Vagina (tissue), 2 donors: ENCODE data around the gene IGDCC3. TPM values are rescaled to one million over a fixed set of nuclear protein-coding genes. Genes with fewer than 3 reads are reported as not detected.

Experiments used
- DNase-seq, 2 donors: peaks; one replicate each; pipeline ENCODE4 v3.0.0-alpha.2; 2017; ENCODE audit errors: extremely low spot score in 2 of 2
- H3K27ac ChIP-seq: fragments of 200-600 bp; sonication (generic); one replicate; pipeline ENCODE4 v1.5.1; 2019
- H3K27me3 ChIP-seq: fragments of 200-600 bp; sonication (generic); one replicate; pipeline ENCODE4 v1.5.1; 2019
- H3K36me3 ChIP-seq, 2 donors: fragments of 200-600 bp; sonication (generic); one replicate each; pipeline ENCODE4 v1.5.1; 2017 to 2019
- H3K4me1 ChIP-seq: fragments of 200-600 bp; sonication (generic); one replicate; pipeline ENCODE4 v1.5.1; 2019
- H3K4me3 ChIP-seq, 2 donors: fragments of 200-600 bp; sonication (generic); 1 replicate in 1 of 2; 2 replicates in 1 of 2; pipeline ENCODE4 v1.5.1; 2016 to 2019
- H3K9me3 ChIP-seq: fragments of 200-600 bp; sonication (generic); one replicate; pipeline ENCODE4 v1.5.1; 2019
- CTCF ChIP-seq, 3 experiments: fragments of 450-650 bp in 2 of 3; fragments of 200-600 bp in 1 of 3; sonication (generic) in 1 of 3; IDR thresholded peaks; one replicate each; pipeline ENCODE4 v1.5.1; 2017 to 2019; ENCODE audit warnings: antibody characterized with exemption in 3 of 3, mild to moderate bottlenecking in 2 of 3, moderate library complexity in 2 of 3
- POLR2A ChIP-seq, 2 donors: fragments of 450-650 bp; IDR thresholded peaks; one replicate each; pipeline ENCODE4 v1.6.1; 2017; ENCODE audit warnings: antibody characterized with exemption in 2 of 2, mild to moderate bottlenecking in 2 of 2, moderate library complexity in 2 of 2
- POLR2AphosphoS5 ChIP-seq, 2 donors: sonication (generic); formaldehyde crosslinking; IDR thresholded peaks; one replicate each; pipeline ENCODE4 v1.9.0; 2017; ENCODE audit warnings: antibody characterized with exemption in 2 of 2, mild to moderate bottlenecking in 2 of 2, low read depth in 1 of 2; ENCODE audit not compliant: insufficient read depth in 1 of 2
- intact Hi-C: fragments of 100-400 bp; cut with DNase I; formaldehyde crosslinking; loops from one replicate; pipeline ENCODE4 v1.15.1; 2023
- total RNA-seq: library from RNA; depleted of rRNA; stranded (reverse); fragments of >200 nt; gene quantifications from one replicate; pipeline ENCODE4 v1.2.3, GENCODE V29; 2016

IGDCC3 gene
- total RNA-seq, 1 donor from 2014 or later = 0.49 TPM

GRCh38 chr15:65332391-65333147 lies 45.2 kb downstream of the IGDCC3 start:
- no peaks in the 10 kb centered on the region for H3K4me1 ChIP-seq
- no peak overlapping the region for H3K27ac ChIP-seq
- no peaks in the 10 kb centered on the region for H3K27me3 ChIP-seq
- no peak for DNase-seq
- intact Hi-C loops = no loop called here
- H3K9me3 ChIP-seq = no peaks in the 10 kb centered on the region
- H3K36me3 ChIP-seq = no peaks in the 10 kb centered on the region
- H3K4me3 ChIP-seq = no peak overlapping the region
- TF ChIP-seq CTCF (IDR thresholded peaks at IDR 0.05) (no peak), POLR2A (IDR thresholded peaks at IDR 0.05) (no peak), POLR2AphosphoS5 (IDR thresholded peaks at IDR 0.05; ENCODE audit: insufficient read depth in 1 of 2, low read depth in 1 of 2) (no peak)

DNA sequence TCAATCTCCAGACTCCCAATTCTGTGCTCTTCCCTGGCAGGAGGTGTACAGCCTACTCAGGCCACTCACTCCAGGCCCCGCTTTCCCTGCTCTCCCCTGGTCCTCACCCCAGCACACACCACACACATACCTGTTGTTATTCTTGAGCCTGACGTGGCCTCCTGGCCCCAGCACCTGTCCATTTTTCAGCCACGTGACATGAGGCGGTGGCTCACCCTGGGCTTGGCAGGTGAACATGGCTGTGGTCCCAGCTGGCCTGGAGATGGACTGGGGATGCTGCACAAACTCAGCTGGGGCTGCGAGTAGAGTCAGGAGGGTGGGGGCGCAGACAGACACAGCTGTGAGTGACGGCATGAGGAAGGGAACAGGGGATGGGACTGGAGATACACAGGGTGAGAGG lies 46.0 kb downstream of the IGDCC3 start:
- no peak for TF ChIP-seq POLR2AphosphoS5 (IDR thresholded peaks at IDR 0.05; ENCODE audit: insufficient read depth in 1 of 2, low read depth in 1 of 2)
- Histone ChIP-seq H3K4me3 (no peak overlapping the region), H3K9me3 (no peaks in the 10 kb centered on the region), H3K27ac (no peak overlapping the region), H3K27me3 (no peaks in the 10 kb centered on the region), H3K36me3 (no peaks in the 10 kb centered on the region), H3K4me1 (no peaks in the 10 kb centered on the region)
- intact Hi-C loops = no loop called here
- no peak for DNase-seq

GRCh38 chr15:65330934-65331645 lies 46.7 kb downstream of the IGDCC3 start:
- intact Hi-C loops = no loop called here
- Histone ChIP-seq H3K9me3 (no peaks in the 10 kb centered on the region), H3K27me3 (no peaks in the 10 kb centered on the region), H3K4me3 (no peak overlapping the region), H3K36me3 (no peaks in the 10 kb centered on the region), H3K27ac (no peak overlapping the region), H3K4me1 (no peaks in the 10 kb centered on the region)
- no peak for TF ChIP-seq CTCF (IDR thresholded peaks at IDR 0.05)
- TF ChIP-seq POLR2AphosphoS5 (IDR thresholded peaks at IDR 0.05; ENCODE audit: insufficient read depth in 1 of 2, low read depth in 1 of 2) = no peak
- no peak for TF ChIP-seq POLR2A (IDR thresholded peaks at IDR 0.05)
- DNase-seq = no peak

GRCh38 chr15:65329984-65330735 lies 47.6 kb downstream of the IGDCC3 start:
- intact Hi-C loops = no loop called here
- TF ChIP-seq CTCF (IDR thresholded peaks at IDR 0.05) (no peak), POLR2A (IDR thresholded peaks at IDR 0.05) (no peak), POLR2AphosphoS5 (IDR thresholded peaks at IDR 0.05; ENCODE audit: insufficient read depth in 1 of 2, low read depth in 1 of 2) (no peak)
- Histone ChIP-seq H3K9me3 (no peaks in the 10 kb centered on the region), H3K4me1 (no peaks in the 10 kb centered on the region), H3K27ac (no peak overlapping the region), H3K36me3 (no peaks in the 10 kb centered on the region), H3K4me3 (no peak overlapping the region), H3K27me3 (no peaks in the 10 kb centered on the region)
- no peak for DNase-seq

DNA sequence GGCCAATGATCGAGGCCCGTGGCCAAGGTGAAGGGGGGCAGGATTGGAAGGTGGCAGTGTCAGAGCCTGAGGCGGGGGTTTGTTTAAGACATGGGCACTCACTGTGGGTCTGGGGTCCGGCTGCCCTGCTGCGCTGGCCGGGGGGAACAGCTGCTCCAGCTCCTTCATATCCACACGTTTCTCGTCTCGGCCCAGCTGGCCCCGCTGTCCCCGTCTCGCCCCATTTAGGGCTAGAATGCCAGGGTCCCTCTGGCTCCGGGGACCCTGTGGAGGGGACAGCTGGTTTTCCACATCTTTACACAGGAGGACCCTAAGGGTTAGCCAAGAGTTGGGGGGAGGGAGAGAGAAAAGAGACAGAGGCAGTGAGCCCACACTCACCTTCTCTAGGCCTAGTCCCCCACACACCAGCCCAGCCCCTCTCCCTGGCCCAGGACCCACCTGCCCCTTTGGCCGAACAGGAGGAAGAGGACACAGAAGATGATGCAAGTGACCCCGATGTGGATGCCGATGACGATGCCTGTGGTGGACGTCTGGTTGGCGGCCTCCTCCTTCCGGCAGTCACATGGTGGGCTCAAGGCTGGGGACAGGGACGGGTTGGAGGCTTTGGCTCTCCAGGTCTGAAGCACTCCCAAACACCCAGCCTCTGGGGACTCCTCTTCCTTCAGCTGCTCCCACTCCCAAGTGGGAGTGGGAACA lies 48.4 kb downstream of the IGDCC3 start:
- TF ChIP-seq CTCF (IDR thresholded peaks at IDR 0.05) (no peak), POLR2AphosphoS5 (IDR thresholded peaks at IDR 0.05; ENCODE audit: insufficient read depth in 1 of 2, low read depth in 1 of 2) (no peak), POLR2A (IDR thresholded peaks at IDR 0.05) (no peak)
- H3K4me1 ChIP-seq = no peaks in the 10 kb centered on the region
- H3K9me3 ChIP-seq = no peaks in the 10 kb centered on the region
- DNase-seq = no peak
- no peak overlapping the region for H3K27ac ChIP-seq
- H3K36me3 ChIP-seq = no peaks in the 10 kb centered on the region
- H3K27me3 ChIP-seq = no peaks in the 10 kb centered on the region
- H3K4me3 ChIP-seq = no peak overlapping the region
- intact Hi-C loops = no loop called here
